ENCODE measurements around the gene ZNF316. TPM values are rescaled to one million over a fixed set of nuclear protein-coding genes. Genes with fewer than 3 reads are reported as not detected.

The ZNF316 gene
- total RNA-seq, 2 experiments from 2014 or later = 17.7 to 18.8 TPM

- Mint-ChIP-seq H3K9me3 (peaks cover 3% of the 10 kb centered on the region), H3K4me3 (no peak overlapping the region), H3K4me1 (ENCODE audit: low read depth) (peaks cover 6% of the 10 kb centered on the region), H3K27me3 (no peaks in the 10 kb centered on the region), H3K36me3 (ENCODE audit: low read depth) (peaks cover 35% of the 10 kb centered on the region), H3K27ac (no peak overlapping the region)
- no peak for ATAC-seq
- intact Hi-C loops (cut with micrococcal nuclease) = no loop called here
- CTCF ChIA-PET = no interaction called here
- POLR2A ChIA-PET = interaction anchor here (1.0 kb wide), 1 partner anchor 10 kb away, joined by 3 read pairs; no protein-coding TSS in a partner anchor
- DNase-seq = no peak
- TF ChIP-seq CTCF (IDR thresholded peaks at IDR 0.05) = no peak
These were observed 7.6 kb downstream of the ZNF316 start for GRCh38 chr7:6644728-6645127.

- Mint-ChIP-seq H3K4me3 (no peak overlapping the region), H3K36me3 (ENCODE audit: low read depth) (peaks cover 42% of the 10 kb centered on the region), H3K4me1 (ENCODE audit: low read depth) (no peaks in the 10 kb centered on the region), H3K27ac (no peak overlapping the region), H3K9me3 (peaks cover 9% of the 10 kb centered on the region), H3K27me3 (no peaks in the 10 kb centered on the region)
- CTCF ChIA-PET = no interaction called here
- POLR2A ChIA-PET = interaction anchor here (0.6 kb wide), 1 partner anchor 88 kb away, joined by 3 read pairs; no protein-coding TSS in a partner anchor
- intact Hi-C loops (cut with micrococcal nuclease) = no loop called here
- ATAC-seq (no peak), DNase-seq (no peak)
- TF ChIP-seq CTCF (IDR thresholded peaks at IDR 0.05) = no peak
These were observed 9.3 kb downstream of the ZNF316 start for GRCh38 chr7:6646465-6646864.

GRCh38 chr7:6647080-6647479, 10.0 kb downstream of the ZNF316 start:
- peaks cover 44% of the 10 kb centered on the region for H3K36me3 Mint-ChIP-seq (ENCODE audit: low read depth)

GRCh38 chr7:6647541-6647940, 10.4 kb downstream of the ZNF316 start:
- no peak overlapping the region for H3K27ac Mint-ChIP-seq
- intact Hi-C loops (cut with micrococcal nuclease) = no loop called here
- H3K36me3 Mint-ChIP-seq (ENCODE audit: low read depth) = peaks cover 46% of the 10 kb centered on the region
- no peak overlapping the region for H3K4me3 Mint-ChIP-seq
- ChIA-PET POLR2A (no interaction called here), CTCF (no interaction called here)
- DNase-seq (no peak), ATAC-seq (no peak)
- no peaks in the 10 kb centered on the region for H3K27me3 Mint-ChIP-seq
- peaks cover 9% of the 10 kb centered on the region for H3K9me3 Mint-ChIP-seq
- no peaks in the 10 kb centered on the region for H3K4me1 Mint-ChIP-seq (ENCODE audit: low read depth)
- no peak for TF ChIP-seq CTCF (IDR thresholded peaks at IDR 0.05)

More at GRCh38 chr7:6647080-6647479, 10.0 kb downstream of the ZNF316 start:
- Mint-ChIP-seq H3K27ac (no peak overlapping the region), H3K4me3 (no peak overlapping the region), H3K4me1 (ENCODE audit: low read depth) (no peaks in the 10 kb centered on the region), H3K9me3 (peaks cover 9% of the 10 kb centered on the region), H3K27me3 (no peaks in the 10 kb centered on the region)
- ChIA-PET CTCF (no interaction called here), POLR2A (no interaction called here)
- DNase-seq (no peak), ATAC-seq (no peak)
- intact Hi-C loops (cut with micrococcal nuclease) = no loop called here
- no peak for TF ChIP-seq CTCF (IDR thresholded peaks at IDR 0.05)

DNA sequence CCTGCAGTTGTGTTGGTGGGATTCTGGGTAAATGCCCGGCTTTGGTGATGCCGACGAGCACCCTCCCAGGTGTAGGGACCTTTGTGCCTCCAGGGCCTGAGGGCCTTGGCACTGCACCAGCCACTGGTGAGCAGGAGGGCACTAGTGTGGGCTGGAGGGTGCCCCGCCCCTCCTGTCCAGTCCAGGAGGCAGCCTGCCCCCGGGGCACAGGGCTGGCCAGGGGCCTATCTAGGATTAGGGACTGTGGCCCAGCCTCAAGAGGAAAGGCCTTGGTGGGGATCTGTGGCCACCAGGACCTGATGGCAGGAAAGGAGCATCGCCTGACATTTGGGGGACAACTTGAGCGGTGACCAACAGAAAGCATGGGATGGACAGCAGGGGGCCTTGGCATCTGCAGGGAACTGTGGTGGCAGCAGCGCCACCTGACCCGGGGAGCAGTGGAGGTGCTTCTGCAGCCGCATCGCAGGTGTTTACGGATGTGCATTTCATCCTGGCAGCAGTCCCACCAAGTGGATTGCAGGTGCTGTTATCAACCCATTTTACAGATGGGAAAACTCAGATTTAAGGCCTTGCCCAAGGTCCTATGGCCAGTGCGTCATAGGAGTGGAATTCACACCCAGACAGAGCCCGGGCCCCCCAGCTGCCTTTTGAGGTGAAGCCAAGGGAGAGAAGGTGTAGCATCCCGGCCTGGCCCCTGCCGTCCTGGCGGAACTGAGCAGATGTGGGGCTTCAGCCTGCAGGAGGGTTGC, 11.1 kb downstream of the ZNF316 start:
- H3K9me3 Mint-ChIP-seq = peaks cover 9% of the 10 kb centered on the region
- H3K27me3 Mint-ChIP-seq = no peaks in the 10 kb centered on the region
- H3K4me3 Mint-ChIP-seq = no peak overlapping the region
- H3K27ac Mint-ChIP-seq = no peak overlapping the region
- CTCF ChIA-PET = no interaction called here
- peaks cover 48% of the 10 kb centered on the region for H3K36me3 Mint-ChIP-seq (ENCODE audit: low read depth)
- TF ChIP-seq CTCF (IDR thresholded peaks at IDR 0.05) = no peak
- POLR2A ChIA-PET = no interaction called here
- ATAC-seq (no peak), DNase-seq (no peak)
- intact Hi-C loops (cut with micrococcal nuclease) = no loop called here
- H3K4me1 Mint-ChIP-seq (ENCODE audit: low read depth) = no peaks in the 10 kb centered on the region

Data from activated CD8-positive, alpha-beta T cell treated with anti-CD3 and anti-CD28 coated beads for 36 hours (primary cell).